ENCODE measurements around the gene RREB1.
"Not testable (repeated sequence)": the region's sequence is repeated elsewhere in the genome, so short reads cannot be mapped to it uniquely, and the experiment has no call there.

Gene RREB1

DNA sequence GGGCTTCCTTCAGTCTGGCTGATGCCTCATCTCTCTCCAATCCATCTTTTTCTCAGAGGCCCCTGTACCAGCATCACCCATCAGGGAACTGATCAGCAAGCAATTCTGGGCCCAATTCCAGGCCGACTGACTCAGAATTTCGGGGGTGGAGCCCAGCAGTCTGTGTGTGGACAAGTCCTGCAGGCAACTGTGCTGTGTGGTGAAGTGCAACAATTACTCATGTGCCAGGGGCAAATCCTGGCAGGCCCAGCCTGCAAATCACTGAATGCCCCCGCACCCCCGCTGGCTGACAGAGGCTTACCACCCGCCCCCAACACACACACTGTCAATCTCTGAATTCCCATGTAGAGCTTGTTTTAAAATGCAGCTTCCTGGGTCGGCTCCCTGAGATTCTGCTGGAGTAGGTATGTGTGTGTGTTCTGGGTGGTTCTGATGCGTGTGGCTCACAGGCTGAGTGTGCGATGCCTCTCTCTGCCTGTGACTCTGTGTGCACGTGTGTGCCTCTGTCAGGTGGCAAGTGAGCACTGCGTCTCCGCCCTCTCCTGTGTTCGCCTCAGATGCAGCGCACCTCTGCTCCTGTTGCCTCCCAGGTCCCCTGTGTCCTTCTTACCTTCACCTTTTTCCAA lies 159.8 kb downstream of the RREB1 start:
- DNase-seq: no peak

DNA sequence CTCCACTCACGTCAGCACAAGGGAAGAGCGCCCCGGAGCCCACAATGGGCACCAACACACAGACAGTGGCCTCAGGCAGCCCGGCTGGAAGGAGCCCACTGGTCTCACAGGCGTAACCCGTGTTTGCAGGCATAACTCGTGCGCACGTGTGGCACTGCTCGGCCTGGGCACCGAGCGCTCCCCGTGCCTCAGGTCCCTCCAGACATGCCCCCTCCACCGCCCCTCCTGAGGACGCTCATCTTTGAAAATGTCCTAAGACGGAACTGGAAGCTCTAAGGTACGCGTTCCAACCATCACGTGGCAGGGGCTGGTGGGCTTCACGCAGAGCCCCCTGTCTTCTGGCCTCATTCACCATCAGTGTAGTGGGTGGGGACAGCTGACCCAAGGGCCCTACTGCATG lies 160.6 kb downstream of the RREB1 start:
- DNase-seq: no peak

DNA sequence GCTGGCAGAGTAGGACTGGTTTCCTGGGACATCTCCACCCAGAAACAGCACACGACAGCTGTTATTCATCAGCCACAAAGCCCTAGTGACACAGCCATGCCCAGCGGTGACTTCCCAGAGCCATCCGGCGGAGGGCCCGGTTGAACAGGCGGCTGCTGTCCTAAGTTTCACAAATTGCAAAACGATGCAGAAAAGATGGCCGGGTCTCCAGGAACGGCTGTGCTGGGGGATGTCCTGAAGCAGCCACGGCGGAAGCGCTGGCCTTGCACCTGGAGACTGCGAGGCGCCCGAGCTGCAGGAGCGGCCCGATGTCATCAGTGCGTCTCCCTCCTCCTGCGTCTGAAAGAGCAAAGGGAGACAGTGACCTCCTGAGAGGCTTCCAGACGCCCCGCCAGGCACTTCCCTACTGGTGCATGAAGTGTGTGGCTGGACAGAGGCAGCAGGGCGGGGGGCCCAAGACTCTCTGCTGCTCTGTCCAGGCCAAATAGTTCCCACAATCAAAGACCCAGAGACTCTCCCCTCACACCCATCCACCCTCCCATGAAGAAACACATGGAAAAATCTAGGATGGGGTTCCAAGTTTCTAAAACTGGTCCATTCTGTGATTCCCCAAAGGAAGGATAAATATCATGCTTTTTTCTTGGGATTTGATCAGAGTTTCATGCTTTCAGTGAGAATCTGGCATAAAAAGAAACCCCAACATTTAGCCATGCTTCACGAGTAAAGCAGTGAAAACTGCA lies 161.2 kb downstream of the RREB1 start:
- DNase-seq: no peak

DNA sequence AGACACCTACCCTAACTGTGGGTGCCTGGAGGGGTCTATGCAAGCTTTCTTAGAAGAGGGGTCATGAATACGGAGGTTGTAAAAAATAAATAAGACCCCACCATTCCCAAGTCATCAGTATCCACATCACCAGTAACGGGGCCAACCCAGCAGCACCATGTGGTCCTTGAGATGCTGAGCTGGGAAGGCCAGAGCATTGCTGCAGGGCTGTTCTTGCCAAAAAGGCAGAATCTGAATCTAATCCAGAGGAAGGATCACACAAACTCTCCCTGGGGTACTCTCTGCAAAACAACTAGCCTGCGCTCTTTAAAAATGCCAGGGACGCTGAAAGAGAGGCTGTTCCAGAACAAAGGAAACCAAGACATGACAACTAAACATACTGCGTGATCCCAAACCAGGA lies 162.1 kb downstream of the RREB1 start:
- no peak for DNase-seq

DNA sequence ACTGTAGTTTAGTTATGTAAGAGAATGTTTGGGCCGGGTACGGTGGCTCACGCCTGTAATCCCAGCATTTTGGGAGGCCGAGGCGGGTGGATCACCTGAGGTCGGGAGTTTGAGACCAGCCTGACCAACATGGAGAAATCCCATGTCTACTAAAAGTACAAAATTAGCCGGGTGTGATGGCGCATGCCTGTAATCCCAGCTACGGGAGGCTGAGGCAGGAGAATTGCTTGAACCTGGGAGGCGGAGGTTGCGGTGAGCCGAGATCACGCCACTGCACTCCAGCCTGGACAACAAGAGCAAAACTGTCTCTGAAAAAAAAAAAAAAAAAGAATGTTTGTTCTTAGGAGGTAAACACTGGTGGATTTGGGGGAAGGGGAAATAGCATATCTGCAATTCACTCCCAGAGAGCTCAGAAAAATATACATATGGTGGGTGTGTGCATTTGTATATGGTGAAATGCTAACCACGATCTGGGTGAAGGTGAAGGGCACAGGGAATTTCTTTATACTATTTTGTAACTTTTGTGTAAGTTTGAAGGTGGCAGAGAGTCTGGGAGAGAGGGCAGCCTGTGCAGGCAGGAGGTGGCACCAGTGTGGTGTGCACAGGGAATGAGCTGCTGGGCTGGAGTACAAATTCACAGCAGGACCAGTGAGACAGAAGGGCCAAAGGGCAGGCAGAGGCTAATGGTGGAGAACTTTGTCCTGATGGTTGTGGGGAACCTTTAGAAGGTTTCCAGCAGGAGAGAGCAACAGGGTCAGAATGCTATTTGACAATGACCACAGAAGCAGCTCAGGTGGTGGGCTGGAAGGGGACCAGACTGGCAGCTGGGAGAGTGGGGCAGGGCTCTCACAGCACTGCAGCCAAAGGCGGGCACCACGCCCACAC lies 162.8 kb downstream of the RREB1 start:
- no peak for DNase-seq

DNA sequence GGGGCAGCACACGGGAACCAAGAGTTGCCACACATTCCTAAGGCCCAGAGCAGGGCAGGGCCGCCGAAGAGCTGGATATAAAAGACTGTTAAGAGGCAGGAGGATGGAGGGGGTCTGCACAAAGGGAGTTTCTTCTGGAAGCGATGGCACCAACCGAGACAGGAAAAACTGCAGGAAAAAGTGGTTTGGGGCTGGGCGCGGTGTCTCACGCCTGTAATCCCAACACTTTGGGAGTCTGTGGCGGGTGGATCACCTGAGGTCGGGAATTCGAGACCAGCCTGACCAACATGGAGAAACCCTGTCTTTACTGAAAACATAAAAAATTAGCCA lies 163.4 kb downstream of the RREB1 start:
- DNase-seq: no peak

DNA sequence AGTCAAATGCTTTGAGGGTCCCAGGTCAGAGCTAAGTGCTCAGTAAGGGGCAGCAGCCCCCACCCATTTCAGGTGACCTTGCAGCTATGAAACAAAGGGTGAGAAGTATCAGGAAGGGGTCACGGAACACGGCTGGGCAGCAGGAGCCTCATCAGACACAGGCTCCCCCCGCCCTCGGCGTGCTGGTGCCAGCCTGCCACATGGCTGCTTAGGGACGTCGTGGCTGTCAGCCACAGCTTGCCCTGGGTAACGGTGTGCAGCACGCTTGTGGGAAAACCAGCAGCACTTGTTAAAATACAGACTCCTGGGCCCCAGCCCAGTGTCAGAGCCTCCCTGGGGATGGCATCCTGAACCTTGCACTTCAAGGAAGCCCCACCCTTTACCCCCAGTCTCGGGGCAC lies 165.9 kb downstream of the RREB1 start:
- no peak for DNase-seq

DNA sequence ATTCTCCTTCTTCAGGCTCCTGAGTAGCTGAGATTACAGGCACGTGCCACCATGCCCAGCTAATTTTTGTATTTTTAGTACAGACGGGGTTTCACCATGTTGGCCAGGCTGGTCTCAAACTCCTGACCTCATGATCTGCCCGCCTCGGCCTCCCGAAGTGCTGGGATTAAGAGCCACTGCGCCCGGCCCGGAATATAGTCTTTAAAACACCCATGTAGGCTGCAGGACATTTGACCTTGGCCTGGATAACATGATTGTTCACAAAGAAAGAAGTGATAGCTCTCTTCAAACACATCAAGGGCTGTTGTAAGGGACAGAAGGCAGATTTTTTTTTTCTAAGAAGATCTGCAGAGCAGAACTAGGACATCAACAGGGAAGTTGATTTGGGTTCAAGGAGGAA lies 166.8 kb downstream of the RREB1 start:
- DNase-seq: not testable (repeated sequence)

DNA sequence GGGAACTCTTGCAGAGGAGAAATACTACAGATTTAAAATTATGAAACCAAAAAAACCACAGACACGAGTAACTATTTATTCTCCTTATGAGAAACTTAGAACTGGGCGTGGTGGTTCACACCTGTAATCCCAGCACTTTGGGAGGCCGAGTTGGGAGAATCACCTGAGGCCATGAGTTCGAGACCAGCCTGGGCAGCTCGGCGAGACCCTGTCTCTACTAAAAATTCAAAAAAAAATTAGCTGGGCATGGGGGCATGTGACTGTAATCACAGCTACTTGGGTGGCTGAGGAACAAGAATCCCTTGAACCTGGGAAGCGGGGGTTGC lies 168.4 kb downstream of the RREB1 start:
- DNase-seq: no peak

DNA sequence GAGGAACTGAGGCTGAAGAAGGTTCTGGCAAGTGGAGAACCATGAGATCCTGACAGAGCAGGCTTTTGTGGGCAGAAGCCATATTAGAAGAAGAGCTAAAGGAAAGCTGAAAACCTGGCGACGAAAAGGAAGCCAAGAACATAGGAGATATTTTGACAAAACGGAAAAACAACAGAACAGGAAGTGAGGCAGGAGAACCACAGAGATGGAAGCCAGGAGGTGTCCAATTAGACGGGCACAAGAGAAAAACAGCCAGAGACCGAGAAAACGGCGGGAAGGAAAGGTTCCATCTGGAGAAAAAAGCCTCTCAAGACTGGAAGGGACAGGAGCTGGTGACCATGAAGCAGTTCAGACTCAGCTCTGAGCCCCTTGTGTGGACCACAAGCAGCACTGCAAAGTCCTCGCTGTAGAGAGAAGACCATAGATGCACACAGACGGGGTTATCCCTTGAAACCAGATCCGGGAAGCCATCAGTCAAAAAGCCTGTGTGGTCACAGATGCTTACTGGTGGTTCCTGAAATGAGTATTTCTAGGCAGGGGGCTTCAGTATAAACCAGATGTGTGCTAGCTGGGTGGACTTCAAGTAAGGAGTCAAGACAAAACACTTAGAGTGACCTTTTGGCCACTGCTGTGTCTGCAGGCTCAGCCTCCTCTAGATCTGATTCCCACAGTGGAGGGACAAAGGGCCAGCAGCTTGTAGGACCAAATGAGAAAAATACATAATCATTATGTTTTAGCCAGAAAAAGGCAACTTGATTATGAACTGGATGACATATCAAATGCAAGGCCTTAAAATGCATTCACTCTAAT lies 174.5 kb downstream of the RREB1 start:
- peak; percentile 31 for DNase-seq

DNA sequence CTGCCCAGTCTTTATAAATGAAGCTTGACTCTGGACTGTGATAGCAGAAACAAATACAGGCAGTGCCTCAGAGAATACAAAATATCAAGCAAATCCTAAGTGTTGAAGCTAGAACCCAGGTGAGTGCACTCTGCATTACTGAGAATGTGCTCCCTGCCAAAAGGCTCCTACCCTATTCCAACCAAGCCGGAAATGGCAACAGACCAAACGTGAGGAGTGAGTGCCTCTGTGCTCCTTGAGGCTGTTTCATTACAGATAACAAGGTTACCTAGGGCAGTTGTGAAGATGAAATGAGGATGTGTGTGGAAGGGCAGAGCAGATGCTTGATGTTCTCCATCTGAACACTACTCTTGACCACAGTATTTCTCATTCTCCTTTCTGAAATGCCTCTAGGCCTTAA lies 175.9 kb downstream of the RREB1 start:
- DNase-seq: no peak

DNA sequence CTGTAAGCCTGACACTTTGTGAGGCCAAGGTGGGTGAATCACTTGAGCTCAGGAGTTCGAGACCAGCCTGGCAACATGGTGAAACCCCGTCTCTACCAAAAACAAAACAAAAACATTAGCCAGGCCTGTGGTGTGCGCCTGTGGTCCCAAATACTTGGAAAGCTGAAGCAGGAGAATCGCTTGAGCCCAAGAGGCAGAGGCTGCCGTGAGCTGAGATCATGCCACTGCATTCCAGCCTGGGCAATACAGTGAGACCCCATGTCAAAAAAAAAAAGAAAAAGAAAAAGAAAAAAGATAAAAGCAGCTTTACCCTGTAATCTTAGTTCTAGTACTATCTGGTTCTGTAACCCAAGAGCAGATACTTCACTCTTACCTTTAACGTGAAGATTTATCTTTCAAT lies 177.7 kb downstream of the RREB1 start:
- DNase-seq: no peak

DNA sequence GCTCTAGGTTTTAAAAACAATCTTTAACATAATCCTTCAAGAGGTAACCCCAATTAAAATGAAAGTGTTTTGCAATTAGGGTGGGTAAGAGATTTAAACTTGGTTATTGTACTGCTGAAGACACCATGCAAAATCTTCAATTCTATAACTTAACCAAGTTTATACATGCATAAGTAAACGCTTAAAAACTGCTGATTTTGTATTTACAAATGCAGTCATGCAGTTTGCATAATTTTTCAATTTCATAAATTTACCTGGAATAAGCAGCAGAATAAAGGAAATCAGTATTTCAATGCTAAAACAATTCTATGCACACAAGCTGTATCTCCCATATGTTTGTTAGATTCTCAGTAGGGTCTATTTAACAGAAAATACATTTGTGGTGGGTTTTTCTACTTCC lies 182.3 kb downstream of the RREB1 start:
- no peak for DNase-seq

DNA sequence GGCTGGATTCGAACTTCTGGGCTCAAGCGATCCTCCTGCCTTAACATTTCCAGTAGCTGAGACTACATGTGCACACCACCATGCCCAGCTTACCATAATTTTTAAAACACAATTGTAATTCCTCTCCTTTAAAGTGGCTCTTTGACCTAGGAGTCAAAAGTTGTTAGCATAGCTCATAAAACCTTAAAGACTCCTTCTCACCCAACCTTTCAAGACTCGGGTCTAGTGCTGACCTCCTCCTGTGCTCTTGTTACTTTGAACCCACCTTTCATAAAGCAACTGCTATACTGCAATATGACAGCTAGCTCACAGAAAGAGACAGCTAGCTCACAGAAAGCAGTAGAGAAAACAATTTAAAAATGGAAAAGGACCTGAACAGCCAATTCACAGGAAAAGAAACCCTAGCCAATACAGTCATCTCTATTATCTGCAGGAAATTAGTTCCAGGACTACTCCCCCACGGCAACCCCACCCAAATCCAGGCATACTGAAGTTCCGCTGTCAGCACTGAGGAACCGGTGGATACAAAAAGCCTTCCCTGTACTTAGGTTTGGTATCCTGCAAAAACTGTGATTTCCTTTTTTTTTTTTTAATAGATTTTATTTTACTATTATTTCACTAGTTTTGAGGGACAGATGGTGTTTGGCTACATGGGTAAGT lies 185.0 kb downstream of the RREB1 start:
- DNase-seq: no peak

DNA sequence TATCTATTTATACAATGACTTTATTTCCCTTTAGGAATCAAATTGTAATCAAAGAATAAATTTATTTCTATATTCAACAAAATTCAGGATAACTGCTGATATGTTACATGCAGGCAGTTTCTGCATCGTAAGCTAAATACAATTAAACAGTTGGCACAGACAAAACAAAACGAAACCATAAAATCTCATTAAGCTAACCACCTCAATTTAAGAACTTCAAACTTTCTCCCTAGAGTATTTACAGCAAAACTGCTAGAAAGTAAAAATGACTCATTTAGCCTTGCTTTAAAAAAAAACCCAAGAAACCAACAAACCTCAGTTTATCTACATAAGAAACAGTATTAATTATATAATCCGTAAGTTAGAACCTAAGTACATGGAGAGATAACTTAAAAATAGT lies 188.2 kb downstream of the RREB1 start:
- no peak for DNase-seq

DNA sequence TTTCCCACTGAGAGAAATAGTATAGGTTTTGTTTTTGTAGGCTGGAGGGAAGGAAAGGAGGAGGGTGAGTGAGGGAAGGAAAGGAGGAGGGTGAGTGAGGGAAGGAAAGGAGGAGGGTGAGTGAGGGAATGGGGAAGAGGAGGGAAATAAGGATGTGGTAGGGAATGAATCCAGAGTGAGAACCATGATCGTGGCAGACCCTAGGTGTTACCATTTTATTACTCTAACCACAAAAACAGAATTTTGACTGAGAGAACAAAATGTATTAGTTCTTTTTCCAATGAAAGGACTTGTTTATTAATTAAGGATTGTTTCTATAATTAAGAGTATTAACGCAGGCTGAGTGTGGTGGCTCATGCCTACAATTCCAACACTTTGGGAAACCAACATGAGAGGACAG lies 188.8 kb downstream of the RREB1 start:
- no peak for DNase-seq

DNA sequence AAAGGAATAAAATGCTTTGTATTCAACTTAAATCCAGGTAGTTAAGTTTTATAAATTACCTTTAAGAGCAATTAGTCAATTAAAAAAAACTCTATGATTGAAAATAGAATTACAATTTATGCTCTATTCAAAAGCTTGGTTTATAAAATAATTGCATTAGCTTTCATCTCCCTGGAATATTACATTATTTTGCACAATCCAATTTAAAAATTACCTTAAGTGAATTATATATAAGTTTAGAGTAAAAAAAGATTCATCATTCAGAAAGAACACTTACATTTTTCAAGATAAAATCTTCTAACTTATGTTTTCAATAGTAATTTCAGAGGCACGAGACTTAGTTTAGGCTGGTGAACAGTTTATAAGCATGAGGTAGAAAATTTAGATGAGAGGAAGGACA lies 190.4 kb downstream of the RREB1 start:
- DNase-seq: no peak

DNA sequence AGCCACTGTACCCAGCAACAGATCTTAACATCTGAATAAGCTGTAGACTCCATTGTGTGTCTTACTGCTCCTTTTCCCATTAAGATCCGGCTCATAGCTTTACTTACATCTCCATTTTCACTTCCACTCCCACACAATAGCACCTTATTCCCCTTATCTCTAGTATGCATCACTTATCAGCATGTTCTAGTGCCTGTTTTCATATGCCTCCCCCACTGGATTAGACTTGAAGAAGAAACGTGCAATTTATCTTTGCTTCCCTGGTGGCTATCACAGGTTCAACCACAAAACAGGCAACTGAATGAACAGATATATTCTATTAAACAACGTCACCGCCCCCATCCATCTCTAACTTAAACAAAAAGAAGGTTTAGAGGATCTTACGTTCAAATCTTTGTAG lies 193.2 kb downstream of the RREB1 start:
- DNase-seq: no peak
